Suppressor macrophage treated with lipopolysaccharide for 4 hours (primary cell): ENCODE data around the gene RNF224.
"Not testable (repeated sequence)": the region's sequence is repeated elsewhere in the genome, so short reads cannot be mapped to it uniquely, and the experiment has no call there.

ENCODE experiments used
- DNase-seq: peaks from one replicate; pipeline ENCODE4 v3.0.0-alpha.2; 2020

RNF224 gene

DNA sequence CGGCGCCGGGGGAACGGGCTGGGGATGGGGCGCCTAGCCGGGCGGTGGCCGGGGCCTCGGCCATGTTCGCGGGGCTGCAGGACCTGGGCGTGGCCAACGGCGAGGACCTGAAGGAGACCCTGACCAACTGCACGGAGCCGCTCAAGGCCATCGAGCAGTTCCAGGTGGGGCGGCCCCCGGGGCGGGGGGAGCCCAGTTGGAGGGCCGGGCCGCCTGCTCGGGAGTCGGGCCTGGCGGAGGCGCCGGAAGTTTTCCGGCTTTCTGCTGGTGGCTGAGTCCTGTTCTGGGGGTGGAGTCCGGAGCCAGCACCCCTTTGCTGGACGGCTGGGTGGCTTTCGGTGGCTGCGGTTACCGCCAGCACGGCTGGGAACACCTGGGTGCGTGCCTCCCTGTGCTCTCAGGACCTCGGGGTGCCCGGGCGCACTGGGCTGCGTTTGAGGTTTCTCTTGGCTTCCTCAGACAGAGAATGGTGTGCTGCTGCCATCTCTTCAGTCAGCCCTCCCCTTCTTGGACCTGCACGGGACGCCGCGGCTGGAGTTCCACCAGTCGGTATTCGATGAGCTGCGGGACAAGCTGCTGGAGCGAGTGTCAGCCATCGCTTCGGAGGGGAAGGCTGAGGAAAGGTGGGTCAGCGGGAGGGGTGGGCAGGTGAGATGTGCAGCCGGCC is 28.3 kb downstream of the RNF224 start:
- DNase-seq, result no peak

DNA sequence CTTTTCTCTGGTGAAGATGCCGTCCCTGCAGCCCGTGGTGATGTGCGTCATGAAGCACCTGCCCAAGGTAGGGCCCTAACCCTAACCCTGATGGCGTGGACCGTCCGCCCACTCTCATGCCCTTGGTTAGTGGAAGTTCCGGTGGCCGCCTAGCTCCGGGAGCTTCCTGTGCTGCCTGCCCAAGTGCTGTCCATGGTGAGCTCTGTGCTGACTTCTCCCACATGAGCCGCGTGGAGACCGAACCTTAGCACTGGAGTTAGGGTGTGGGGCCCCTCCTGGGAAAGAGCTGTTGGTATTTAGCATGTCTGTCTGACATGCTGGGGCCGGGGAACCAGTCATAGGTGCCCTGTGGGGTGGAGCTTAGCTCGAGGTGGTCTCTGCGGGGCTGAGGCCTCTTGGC is 29.1 kb downstream of the RNF224 start:
- no peak for DNase-seq

DNA sequence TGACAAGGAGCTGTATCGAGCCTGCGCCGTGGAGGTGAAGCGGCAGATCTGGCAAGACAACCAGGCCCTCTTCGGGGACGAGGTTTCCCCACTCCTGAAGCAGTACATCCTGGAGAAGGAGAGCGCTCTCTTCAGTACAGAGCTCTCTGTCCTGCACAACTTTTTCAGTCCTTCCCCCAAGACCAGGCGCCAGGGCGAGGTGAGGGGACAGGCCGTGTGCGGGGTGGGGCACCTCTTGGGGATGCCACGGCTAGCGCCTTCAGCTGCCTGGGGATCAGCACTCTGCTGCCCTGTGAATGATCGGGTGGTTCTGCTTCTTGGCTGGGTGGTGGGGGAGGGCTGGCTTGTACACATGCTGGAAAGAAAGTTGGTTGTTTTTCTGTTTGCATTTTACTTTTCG is 29.6 kb downstream of the RNF224 start:
- DNase-seq, result no peak

DNA sequence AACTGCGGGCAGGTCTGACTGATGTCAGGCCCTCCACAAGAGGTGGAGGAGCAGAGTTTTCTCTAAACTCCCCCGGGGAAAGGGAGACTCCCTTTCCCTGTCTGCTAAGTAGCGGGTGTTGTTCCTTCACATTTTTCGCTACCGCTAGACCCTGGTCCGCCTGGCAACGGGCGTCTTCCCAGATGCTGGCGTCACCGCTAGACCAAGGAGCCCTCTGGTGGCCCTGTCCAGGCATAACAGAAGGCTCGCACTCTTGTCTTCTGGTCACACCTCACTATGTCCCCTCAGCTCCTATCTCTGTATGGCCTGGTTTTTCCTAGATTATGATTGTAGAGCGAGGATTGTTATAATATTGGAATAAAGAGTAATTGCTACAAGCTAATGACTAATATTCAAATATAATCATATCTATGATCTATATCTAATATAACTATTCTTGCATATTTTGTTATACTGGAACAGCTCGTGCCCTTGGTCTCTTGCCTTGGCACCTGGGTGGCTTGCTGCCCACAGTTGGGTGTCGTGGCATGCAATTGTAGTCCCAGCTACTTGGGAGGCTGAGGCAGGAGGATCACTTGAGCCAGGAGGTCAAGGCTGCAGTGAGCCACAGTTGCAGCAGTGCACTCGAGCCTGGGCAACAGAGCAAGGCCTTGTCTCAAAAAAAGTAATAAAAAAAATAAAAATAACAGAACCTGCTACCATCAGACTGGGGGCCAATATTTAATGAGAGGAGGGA is 35.0 kb downstream of the RNF224 start:
- not testable (repeated sequence) for DNase-seq

DNA sequence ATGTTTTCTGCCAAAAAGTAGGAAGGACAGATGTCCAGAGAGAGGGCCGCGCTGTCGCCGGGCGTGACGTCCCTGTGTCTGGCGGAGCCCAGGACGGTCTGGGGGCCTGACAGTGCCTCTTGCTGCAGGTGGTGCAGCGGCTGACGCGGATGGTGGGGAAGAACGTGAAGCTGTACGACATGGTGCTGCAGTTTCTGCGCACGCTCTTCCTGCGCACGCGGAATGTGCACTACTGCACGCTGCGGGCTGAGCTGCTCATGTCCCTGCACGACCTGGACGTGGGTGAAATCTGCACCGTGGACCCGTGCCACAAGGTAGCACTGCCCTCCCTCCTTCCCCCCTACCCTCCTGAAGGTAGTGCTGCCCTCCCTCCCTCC is 35.6 kb downstream of the RNF224 start:
- no peak for DNase-seq

DNA sequence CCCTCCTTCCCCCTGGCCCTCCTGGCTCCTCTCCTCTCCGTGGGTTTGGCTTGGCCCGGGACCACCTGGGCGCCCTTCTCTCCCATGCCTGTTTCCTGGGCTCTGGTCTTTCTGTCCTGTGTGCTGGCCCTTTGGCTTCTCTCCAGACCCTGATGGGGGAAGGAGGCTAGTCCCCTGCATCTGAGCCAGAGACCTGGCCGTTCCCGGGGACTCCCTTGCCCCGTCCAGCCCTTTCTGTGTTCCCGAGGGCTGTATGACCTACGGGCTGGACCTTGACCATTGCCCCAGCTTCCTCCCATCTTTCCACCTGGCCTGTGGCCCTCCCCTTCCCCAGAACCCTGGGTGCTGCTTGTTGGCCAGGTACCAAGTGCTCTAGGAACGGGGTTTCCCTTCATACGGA is 36.2 kb downstream of the RNF224 start:
- no peak for DNase-seq

DNA sequence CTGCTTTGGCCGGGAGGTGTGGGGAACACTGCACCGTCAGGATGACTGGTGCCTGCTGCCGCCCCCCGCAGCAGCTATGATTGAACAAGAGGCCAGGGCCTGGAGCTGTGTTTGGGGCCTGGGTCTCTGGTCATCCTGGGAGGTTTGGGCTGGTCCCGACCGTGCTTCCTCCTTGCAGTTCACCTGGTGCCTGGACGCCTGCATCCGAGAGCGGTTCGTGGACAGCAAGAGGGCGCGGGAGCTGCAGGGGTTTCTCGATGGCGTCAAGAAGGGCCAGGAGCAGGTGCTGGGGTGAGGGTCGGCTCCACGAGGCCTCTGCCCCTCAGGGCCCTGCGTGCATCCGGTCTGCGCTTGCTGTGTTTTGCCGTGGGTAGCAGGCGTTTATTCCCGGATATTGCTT is 36.8 kb downstream of the RNF224 start:
- no peak for DNase-seq

DNA sequence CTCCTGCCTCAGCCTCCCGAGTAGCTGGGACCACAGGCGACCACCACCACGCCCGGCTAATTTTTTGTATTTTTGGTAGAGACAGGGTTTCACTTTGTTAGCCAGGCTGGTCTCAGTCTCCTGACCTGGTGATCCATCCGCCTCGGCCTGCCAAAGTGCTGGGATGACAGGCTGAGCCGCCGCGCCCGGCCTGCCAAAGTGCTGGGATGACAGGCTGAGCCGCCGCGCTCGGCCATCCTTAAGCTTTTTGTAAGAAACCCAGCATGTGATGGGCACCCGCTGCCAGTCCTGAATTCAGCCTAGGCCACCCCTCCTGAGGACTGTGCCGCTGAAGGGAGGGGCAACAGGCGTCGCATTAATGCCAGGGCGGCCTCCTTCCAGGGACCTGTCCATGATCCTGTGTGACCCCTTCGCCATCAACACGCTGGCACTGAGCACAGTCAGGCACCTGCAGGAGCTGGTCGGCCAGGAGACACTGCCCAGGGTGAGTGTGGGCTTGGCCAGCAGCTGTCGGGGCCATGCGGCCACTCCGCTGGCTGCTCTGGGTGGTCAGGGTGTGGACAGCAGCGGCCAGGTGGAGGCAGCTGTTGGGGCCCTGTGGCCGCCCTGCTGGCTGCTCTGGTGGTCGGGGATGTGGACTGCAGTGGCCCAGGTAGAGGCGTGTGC is 38.3 kb downstream of the RNF224 start:
- DNase-seq, result no peak

DNA sequence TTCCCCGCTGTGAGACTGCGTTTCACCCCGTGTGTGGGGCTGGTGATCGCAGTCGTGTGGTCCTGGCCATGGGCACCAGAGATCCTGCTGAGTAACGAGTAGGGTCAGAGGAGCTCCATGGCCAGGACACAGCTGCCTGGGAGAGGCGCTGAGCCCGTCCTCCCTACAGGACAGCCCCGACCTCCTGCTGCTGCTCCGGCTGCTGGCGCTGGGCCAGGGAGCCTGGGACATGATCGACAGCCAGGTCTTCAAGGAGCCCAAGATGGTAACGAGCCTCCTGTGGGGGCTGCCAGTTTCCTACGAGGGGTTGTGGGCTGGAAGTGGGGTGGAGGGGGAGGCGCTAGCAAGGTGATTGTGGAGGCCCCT is 38.8 kb downstream of the RNF224 start:
- no peak for DNase-seq

DNA sequence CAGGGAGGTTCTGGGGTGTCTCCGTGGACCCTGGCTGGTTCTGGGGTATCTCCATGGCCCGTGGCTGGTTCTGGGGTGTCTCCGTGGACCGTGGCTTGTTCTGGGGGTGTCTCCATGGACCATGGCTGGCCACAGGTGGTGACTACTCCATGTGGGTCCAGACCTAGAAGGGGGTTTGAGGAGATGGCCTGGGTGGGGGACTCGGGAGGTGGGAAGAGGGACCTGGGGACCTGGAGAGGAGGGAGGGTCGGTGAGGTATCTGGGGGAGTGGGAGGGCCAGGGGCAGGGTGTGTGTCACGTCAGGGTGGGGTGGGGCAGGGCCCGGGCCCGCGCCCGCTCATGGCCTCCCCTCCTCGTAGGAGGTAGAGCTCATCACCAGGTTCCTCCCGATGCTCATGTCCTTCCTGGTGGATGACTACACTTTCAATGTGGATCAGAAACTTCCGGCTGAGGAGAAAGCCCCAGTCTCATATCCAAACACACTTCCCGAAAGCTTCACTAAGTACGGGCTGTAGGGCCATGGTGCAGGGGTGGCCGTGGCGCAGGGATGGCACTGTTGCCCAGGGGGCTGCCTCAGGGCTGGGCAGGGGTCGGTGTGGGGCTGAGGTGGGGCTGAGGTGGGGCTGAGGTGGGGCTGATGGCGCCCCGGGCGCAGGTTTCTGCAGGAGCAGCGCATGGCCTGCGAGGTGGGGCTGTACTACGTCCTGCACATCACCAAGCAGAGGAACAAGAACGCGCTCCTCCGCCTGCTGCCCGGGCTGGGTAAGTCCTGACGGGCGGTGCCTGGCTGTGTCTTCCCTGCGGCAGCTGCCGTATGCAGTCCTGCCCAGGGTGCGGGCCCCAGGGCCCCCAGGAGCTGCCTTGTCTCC is 39.5 kb downstream of the RNF224 start:
- DNase-seq, result no peak

DNA sequence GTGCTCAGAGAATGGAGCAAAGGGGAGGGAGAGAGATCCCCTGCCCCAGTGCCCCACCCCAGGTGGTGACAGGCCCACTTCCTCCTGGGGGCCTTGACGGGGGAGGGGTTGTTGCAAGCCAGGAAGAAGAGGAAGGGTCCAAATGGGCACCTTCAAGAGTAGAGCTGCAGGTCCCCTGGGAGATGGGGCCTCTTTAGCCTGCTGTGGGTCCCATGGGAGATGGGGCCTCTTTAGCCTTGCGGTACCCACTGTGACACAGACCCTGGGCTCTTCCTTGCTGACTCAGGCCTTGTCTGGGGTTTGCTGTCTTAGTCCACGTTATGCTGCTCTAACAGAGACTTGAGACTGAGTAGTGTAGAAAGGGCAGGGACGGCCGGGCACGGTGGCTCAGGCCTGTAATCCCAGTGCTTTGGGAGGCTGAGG is 40.6 kb downstream of the RNF224 start:
- DNase-seq, result no peak

DNA sequence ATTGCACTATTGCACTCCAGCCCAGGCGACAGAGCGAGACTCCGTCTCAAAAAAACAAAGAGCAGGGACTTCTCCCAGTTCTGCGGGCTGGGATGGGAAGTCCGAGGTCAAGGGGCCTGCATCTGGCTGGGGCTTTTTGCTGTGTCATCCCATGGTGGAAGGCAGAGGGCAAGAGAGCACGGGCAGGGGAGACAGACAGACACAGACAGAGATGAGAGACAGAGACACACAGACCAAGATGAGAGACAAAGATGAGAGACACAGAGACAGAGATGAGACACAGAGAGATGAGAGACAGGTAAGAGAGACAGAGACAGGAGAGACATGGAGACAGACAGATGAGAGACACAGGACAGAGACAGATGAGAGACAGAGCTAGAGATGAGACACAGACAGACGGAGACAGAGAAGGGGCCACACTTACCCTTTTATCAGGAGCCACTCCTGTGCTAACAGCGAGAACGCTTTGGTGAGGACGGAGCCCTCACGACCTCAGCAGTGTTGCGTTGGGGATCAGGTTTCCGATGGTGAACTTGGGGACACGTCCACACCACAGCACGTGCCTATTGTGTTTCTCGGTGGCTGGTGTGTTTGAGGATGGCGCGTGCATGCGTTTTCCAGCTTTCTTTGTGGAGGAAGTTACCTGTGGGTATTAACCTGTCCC is 41.4 kb downstream of the RNF224 start:
- peak; percentile 23 for DNase-seq

DNA sequence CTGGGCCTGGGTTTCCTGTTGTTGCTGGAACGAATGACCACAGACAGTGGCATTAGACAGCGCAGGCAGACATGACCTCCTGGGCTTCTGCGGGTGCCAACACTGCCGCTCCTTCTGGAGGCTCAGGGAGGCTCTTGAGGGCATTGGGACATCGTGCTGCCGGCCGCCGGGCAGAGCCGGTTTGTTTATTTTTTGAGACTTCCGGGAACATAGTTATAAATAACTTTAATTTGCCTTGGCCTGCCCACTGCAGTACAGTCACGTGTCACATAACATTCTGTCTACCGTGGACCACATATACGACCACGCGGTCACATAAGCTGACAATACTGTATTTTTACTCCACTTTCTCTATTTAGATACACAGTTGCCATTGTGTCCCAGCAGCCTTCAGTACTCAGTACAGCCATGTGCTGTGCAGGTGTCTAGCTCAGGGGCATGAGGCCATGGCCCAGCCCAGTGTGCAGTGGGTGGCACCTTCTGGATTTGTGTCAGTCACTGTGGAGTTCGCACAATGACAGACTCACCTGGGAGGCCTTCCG is 42.0 kb downstream of the RNF224 start:
- no peak for DNase-seq

DNA sequence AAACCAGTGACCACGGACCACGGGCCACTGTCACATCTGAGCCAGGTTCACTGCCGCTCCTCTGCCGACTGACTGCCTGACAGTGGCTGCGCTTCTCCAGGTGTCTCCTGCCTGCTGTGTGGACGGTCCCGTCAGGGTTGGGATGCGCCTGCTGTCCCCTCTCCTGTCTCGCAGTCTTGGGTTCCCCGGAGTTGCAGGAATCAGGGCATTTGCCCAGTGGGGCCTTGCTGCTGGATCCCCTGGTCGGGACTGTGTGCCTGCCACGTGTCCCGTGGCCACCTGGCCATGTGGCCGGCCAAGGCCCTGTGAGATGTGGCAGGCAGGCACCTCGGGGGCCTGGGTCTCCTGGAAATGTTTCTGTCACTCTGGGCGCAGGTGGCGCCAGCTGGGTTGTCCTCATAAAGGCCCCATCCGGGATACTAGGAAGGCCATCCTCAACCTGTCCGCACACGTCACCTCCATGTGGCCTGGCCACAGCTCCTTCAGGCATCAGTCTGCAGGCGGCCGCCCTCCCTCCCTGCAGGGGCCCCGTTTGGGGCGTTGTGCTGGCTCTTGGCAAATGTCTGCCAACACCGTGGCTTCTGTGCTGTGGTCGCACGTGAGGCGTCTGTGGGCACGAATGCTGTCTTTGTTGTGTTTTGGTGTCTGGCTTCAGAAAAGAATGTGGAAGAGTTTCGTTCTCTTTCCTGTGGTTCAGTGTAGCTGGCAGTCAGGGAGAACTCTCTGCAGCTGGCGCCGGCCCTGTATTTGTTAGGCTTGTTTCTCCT is 43.8 kb downstream of the RNF224 start:
- no peak for DNase-seq

DNA sequence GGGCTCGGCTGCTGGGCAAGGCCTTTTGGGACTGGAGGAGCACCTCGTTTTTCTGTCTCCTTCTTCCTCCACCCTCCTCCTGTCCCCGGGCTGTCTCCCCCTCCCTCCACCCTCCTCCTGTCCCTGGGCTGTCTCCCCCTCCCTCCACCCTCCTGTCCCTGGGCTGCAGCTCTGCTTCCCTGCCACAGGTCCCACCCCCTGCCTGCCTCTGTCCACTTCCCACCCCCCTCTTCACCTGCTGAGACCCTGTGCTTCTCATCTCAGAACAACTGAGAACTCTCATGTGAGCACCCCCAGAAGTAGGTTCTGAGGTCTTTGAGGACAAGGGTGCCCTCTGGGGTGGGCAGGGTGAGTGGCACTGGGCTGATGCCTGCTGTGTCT is 44.4 kb downstream of the RNF224 start:
- no peak for DNase-seq

DNA sequence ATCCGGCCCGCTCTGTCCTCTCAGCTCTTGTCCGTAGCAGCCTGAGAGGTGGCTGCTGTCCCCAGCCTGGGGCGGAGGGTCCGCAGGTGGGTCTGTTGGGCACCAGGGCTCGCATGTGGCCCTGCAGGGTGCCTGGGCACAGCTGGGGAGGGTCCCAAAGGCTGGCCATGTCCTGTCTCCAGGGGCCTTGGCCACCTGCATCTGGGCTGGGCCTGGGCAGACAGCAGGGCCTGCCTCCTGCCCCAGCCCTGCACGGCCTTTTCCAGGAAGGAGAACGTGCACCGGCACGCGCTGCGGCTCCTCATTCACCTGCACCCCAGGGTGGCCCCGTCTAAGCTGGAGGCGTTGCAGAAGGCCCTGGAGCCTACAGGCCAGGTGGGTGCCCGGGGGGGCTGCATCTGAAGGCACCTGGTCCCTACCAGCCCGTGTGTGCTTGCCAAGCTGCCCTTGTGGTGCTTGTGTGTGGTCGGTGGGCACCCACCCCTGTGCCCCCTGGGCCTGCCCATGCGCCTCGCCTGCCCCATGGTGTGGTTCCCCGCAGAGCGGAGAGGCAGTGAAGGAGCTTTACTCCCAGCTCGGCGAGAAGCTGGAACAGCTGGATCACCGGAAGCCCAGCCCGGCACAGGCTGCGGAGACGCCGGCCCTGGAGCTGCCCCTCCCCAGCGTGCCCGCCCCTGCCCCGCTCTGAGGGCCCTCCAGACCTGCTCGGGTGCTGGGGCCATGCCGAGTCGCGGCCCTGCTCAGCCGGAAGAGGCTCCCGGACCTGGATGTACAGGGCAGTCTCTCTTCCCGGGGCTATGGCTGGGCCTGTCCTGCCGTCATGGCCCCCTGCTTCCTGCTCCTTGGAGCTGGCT is 45.2 kb downstream of the RNF224 start:
- DNase-seq, result no peak

DNA sequence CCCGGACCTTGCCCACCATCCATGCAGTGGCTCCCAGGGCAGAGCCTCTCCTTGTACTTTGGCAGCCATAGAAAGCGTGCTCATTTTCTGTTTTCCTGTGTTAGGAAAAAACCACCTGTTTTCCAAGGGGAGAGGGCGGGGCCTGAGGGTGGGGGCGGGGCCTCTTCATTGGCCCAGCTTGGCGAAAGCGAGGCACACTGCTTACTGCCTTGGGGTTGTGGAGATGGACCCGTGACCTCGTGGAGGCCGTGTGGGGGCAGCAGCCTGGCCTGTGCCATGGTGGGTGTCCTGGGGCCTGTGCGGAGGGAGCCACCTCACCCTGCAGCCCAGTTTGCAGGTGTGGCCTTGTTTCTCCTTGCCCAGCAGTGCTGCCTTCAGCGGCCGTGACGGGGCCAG is 45.8 kb downstream of the RNF224 start:
- DNase-seq, result no peak

DNA sequence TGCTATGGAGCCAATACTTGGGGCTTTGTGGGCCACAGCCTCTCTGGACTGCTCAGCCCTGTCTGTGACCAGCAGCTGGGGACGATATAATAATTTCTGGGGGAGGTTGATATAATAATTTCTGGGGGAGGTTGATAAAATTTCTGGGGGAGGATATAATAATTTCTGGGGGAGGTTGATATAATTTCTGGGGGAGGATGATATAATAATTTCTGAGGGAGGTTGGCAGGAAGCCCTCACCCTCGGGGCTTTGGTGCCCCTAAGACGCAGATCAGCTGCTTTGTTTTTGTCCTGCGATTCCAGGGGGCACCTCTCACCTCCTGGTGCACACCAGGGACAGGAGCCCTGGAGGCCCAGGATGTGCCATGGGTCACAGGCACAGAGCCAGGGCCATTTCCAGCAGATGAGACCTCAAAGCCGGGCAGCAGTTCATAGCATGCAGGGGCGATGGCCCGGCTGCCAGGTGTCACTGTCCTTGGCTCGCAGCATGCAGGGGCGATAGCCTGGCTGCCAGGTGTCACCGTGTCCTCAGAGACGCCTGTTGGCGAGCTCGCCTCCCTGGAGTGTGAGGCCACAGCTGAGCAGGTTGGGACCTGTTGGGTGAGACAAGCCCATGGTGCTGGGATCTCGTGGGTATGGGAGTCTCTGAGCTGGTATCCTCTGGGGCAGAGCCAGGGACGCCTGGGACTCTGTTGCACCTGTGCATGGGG is 46.5 kb downstream of the RNF224 start:
- no peak for DNase-seq

DNA sequence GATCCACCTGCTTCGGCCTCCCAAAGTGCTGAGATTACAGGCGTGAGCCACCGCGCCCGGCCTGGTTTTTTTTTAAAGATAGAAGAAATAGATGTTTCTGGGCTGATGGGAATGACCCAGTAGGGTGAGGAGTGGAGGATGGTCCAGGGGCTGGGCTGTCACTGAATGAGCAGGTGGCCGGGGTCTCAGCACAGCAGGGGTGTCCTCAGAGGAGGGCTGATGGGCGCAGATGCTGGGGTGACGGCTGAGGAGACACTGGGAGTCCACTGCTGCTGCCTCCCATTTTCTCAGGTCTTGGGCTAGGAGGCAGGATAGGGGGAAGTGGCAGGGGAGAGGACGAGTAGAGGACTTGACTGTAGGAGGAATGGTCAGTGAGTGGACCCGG is 47.9 kb downstream of the RNF224 start:
- no peak for DNase-seq
